SK-N-MC (cell line): Measurements from ENCODE around the gene GALNT14.

ENCODE experiments used
- EZH2 ChIP-seq: fragments of 200-600 bp; sonication (generic); IDR thresholded peaks from one replicate; pipeline ENCODE4 v1.6.1; 2017; ENCODE audit warnings: antibody characterized with exemption
- POLR2AphosphoS5 ChIP-seq: IDR thresholded peaks from 2 replicates; pipeline ENCODE4 v1.6.1; 2012; ENCODE audit warnings: mild to moderate bottlenecking, low read depth, low read length, borderline replicate concordance

- TF ChIP-seq EZH2 (no peak), POLR2AphosphoS5 (no peak)
Observed at GRCh38 chr2:30981510-30981909, 156.7 kb downstream of the GALNT14 start.
